Fibroblast of lung (primary cell): ENCODE results near the gene CX3CL1. TPM values are rescaled to one million over a fixed set of nuclear protein-coding genes. Genes with fewer than 3 reads are reported as not detected.

Experiments used
- DNase-seq, 2 donors: peaks; one replicate each; pipeline versions ENCODE4 v3.0.0 to v3.0.0-alpha.2; 2010; ENCODE audit warnings: low read depth in 2 of 2
- H2AFZ ChIP-seq: 2 replicates; pipeline ENCODE4 v1.5.1; 2012; ENCODE audit warnings: low read length, control low read depth, inconsistent platforms
- H3K27ac ChIP-seq: 2 replicates; pipeline ENCODE4 v1.5.1; 2011; ENCODE audit warnings: low read length, control low read depth; ENCODE audit not compliant: insufficient read depth
- H3K27me3 ChIP-seq: 2 replicates; pipeline ENCODE4 v1.5.1; 2011; ENCODE audit warnings: mild to moderate bottlenecking, low read length; ENCODE audit not compliant: control insufficient read depth, insufficient read depth
- H3K36me3 ChIP-seq: 2 replicates; pipeline ENCODE4 v1.5.1; 2011; ENCODE audit warnings: low read length; ENCODE audit not compliant: control insufficient read depth, insufficient read depth
- H3K4me1 ChIP-seq: 2 replicates; pipeline ENCODE4 v1.5.1; 2011; ENCODE audit warnings: low read length; ENCODE audit not compliant: control insufficient read depth, insufficient read depth; ENCODE audit errors: extremely low read depth
- H3K4me2 ChIP-seq: 2 replicates; pipeline ENCODE4 v1.5.1; 2011; ENCODE audit warnings: low read length, control low read depth; ENCODE audit not compliant: insufficient read depth; ENCODE audit errors: extremely low read depth
- H3K4me3 ChIP-seq, 4 experiments: fragments of 200-600 bp in 1 of 4; sonication (generic) in 1 of 4; replicated peaks in 1 of 4; 2 replicates each; pipeline ENCODE4 v1.5.1; 2011 to 2016; ENCODE audit warnings: low read length in 4 of 4, low read depth in 3 of 4, mild to moderate bottlenecking in 3 of 4, control low read depth in 2 of 4, inconsistent platforms in 1 of 4, mixed read lengths in 1 of 4; ENCODE audit not compliant: insufficient read depth in 1 of 4; ENCODE audit errors: control extremely low read depth in 1 of 4
- H3K79me2 ChIP-seq: 2 replicates; pipeline ENCODE4 v1.5.1; 2012; ENCODE audit warnings: mild to moderate bottlenecking, low read length, inconsistent platforms; ENCODE audit not compliant: control insufficient read depth, insufficient read depth
- H3K9ac ChIP-seq: 2 replicates; pipeline ENCODE4 v1.5.1; 2011; ENCODE audit warnings: mild to moderate bottlenecking, low read length, control low read depth; ENCODE audit not compliant: insufficient read depth
- H3K9me3 ChIP-seq: 2 replicates; pipeline ENCODE4 v1.5.1; 2012; ENCODE audit warnings: low read depth, low read length; ENCODE audit not compliant: control insufficient read depth, insufficient read depth
- H4K20me1 ChIP-seq: 2 replicates; pipeline ENCODE4 v1.5.1; 2011; ENCODE audit warnings: low read length; ENCODE audit not compliant: control insufficient read depth, insufficient read depth; ENCODE audit errors: extremely low read depth
- EZH2 ChIP-seq: IDR thresholded peaks from 2 replicates; pipeline ENCODE4 v1.5.1; 2012; ENCODE audit warnings: low read length, control low read depth, mild to moderate bottlenecking; ENCODE audit errors: missing control alignments
- polyA plus RNA-seq, 2 donors: library from polyadenylated mRNA; depleted of rRNA in 1 of 2; stranded (reverse) in 1 of 2; unstranded in 1 of 2; fragments of >200 nt; gene quantifications; 2 replicates each; pipeline ENCODE4 v1.2.1, GENCODE V29; 2011 to 2012; ENCODE audit warnings: missing spikeins in 1 of 2
- total RNA-seq: library from RNA; depleted of rRNA; stranded (reverse); fragments of >200 nt; gene quantifications from 2 replicates; pipeline ENCODE4 v1.2.1, GENCODE V29; 2014
- TF ChIP-seq, protein P1 (sequence below), 2 donors: IDR thresholded peaks in 1 of 2; conservative IDR thresholded peaks in 1 of 2; 1 replicate in 1 of 2; 2 replicates in 1 of 2; pipeline ENCODE4 v1.5.1; 2011 to 2012; ENCODE audit warnings: low read length in 2 of 2, control low read depth in 1 of 2, inconsistent platforms in 1 of 2, low read depth in 1 of 2, mild to moderate bottlenecking in 1 of 2

The CX3CL1 gene
- total and polyA plus RNA-seq, 2 donors (not counting 1 experiment from before 2014, with no cell fraction given), result not detected

DNA sequence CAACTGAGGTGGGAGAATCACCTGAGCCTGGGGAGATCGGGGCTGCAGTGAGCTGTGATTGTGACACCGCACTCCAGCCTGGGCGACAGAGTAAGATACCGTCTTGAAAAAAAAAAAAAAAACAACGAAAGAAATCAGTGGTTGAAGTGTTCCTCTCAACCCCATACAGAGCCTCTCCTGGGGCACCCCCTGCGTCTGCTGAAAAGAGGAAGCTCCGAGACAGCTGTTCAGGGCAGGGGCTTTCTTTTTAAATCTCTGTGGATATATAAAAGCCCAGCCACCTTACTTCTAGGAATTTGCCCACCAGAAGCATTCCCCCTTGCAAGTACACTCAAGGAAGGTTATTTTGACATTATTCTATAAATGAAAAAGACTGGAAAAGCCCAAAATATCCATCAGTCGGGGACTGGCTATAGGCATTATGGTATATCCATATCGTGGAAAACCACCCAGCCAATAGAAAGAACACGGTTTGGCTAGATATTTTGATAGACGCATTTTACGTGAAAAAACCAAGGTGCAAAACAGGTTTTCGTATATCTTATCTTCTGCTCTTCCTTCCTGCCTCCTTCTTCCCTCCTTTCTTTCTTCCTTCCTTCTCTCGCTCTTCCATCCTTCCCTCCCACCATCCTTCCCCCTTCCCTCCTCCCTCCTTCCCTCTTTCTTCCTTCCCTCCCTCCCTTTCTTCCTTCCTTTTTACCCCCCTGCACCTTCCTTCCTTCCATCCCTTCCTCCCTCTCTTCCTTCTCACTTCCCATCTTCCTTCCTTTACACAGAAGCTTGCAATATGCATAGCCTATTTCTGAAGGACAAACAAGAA is 22.9 kb upstream of the CX3CL1 start:
- no peak overlapping the region for H3K9ac ChIP-seq
- H2AFZ ChIP-seq, result no peak overlapping the region
- no peak overlapping the region for H3K4me3 ChIP-seq
- H4K20me1 ChIP-seq, result no peaks in the 10 kb centered on the region
- H3K9me3 ChIP-seq, result no peaks in the 10 kb centered on the region
- no peak overlapping the region for H3K27ac ChIP-seq
- no peaks in the 10 kb centered on the region for H3K36me3 ChIP-seq
- no peak overlapping the region for H3K4me2 ChIP-seq
- no peak for DNase-seq
- H3K27me3 ChIP-seq, result peaks cover 5% of the 10 kb centered on the region
- H3K4me1 ChIP-seq, result no peaks in the 10 kb centered on the region
- TF ChIP-seq, protein P1, sequence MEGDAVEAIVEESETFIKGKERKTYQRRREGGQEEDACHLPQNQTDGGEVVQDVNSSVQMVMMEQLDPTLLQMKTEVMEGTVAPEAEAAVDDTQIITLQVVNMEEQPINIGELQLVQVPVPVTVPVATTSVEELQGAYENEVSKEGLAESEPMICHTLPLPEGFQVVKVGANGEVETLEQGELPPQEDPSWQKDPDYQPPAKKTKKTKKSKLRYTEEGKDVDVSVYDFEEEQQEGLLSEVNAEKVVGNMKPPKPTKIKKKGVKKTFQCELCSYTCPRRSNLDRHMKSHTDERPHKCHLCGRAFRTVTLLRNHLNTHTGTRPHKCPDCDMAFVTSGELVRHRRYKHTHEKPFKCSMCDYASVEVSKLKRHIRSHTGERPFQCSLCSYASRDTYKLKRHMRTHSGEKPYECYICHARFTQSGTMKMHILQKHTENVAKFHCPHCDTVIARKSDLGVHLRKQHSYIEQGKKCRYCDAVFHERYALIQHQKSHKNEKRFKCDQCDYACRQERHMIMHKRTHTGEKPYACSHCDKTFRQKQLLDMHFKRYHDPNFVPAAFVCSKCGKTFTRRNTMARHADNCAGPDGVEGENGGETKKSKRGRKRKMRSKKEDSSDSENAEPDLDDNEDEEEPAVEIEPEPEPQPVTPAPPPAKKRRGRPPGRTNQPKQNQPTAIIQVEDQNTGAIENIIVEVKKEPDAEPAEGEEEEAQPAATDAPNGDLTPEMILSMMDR (conservative IDR thresholded peaks at IDR 0.05 in 1 of 2, IDR thresholded peaks at IDR 0.05 in 1 of 2; ENCODE audit: low read depth in 1 of 2, low read length in 2 of 2), result no peak
- TF ChIP-seq EZH2, result no peak
- no peaks in the 10 kb centered on the region for H3K79me2 ChIP-seq

DNA sequence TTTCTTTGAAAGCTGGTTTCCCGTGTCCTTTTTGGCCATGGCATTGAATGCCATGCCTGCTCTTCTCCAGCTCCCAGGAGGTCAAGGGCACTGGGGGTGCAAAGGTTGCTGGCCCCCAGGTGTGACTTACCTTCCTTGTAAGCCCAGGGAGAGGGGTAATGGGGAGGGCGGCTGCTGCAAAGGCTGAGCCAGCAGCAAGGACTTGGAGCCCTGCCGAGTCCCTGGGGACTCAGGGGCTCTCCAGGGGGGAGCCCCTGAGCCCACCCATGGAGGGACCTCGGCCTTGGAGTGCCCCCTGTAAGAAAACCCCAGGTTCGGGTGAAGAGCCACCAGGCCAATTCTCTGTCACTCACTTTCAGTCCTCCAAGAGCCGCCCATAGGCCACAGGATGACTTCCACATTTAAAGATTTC is 19.6 kb upstream of the CX3CL1 start:
- TF ChIP-seq, protein P1 (conservative IDR thresholded peaks at IDR 0.05 in 1 of 2, IDR thresholded peaks at IDR 0.05 in 1 of 2; ENCODE audit: low read depth in 1 of 2, low read length in 2 of 2), result no peak
- no peak for TF ChIP-seq EZH2
- Histone ChIP-seq H3K36me3 (no peaks in the 10 kb centered on the region), H3K27me3 (no peaks in the 10 kb centered on the region)

DNA sequence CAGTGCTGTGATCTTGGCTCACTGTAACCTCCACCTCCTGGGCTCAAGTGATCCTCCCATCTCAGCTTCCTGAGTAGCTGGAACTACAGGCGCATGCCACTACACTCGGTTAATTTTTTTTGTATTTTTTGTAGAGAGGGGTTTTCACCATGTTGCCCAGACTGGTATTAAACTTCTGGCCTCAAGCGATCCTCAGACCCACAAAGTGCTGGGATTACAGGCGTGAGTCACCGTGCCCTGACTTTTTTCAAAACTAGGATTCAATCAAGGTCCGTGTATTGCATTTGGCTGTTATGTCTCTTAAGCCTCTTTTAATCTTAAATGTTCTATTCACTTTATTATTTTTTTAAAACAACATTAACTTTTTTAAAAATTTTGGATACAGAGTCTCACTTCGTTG is 18.0 kb upstream of the CX3CL1 start:
- no peak overlapping the region for H3K4me3 ChIP-seq
- no peak for DNase-seq

More for the DNA sequence above, 19.6 kb upstream of the CX3CL1 start:
- no peaks in the 10 kb centered on the region for H3K79me2 ChIP-seq
- no peak overlapping the region for H3K4me2 ChIP-seq
- no peak overlapping the region for H3K27ac ChIP-seq
- H3K9me3 ChIP-seq, result no peaks in the 10 kb centered on the region
- H3K4me3 ChIP-seq, result no peak overlapping the region
- no peak overlapping the region for H3K9ac ChIP-seq
- H4K20me1 ChIP-seq, result no peaks in the 10 kb centered on the region
- H3K4me1 ChIP-seq, result no peaks in the 10 kb centered on the region
- DNase-seq, result no peak
- no peak overlapping the region for H2AFZ ChIP-seq

More for the DNA sequence above, 18.0 kb upstream of the CX3CL1 start:
- Histone ChIP-seq H3K4me1 (no peaks in the 10 kb centered on the region), H3K9ac (no peak overlapping the region), H3K79me2 (no peaks in the 10 kb centered on the region), H3K36me3 (no peaks in the 10 kb centered on the region), H3K9me3 (no peaks in the 10 kb centered on the region), H4K20me1 (no peaks in the 10 kb centered on the region), H2AFZ (no peak overlapping the region), H3K27ac (no peak overlapping the region), H3K27me3 (no peaks in the 10 kb centered on the region), H3K4me2 (no peak overlapping the region)
- TF ChIP-seq, protein P1 (conservative IDR thresholded peaks at IDR 0.05 in 1 of 2, IDR thresholded peaks at IDR 0.05 in 1 of 2; ENCODE audit: low read depth in 1 of 2, low read length in 2 of 2), result no peak
- TF ChIP-seq EZH2, result no peak
